Aorta (tissue), 5 donors: ENCODE results near the gene MORN1. TPM values are rescaled to one million over a fixed set of nuclear protein-coding genes. Genes with fewer than 3 reads are reported as not detected.

Experiments used
- ATAC-seq: fragments of 200-7000 bp; cut with Tn5 transposase; one replicate; pipeline ENCODE4 v1.9.1; 2022; ENCODE audit warnings: moderate library complexity; ENCODE audit not compliant: low FRiP score
- DNase-seq, 2 donors: peaks; one replicate each; pipeline ENCODE4 v3.0.0-alpha.2; 2020
- H3K27ac ChIP-seq, 2 donors: one replicate each; pipeline ENCODE4 v1.5.1; 2013; ENCODE audit warnings: low read length in 2 of 2, mild to moderate bottlenecking in 2 of 2, moderate library complexity in 2 of 2, control low read depth in 1 of 2, inconsistent platforms in 1 of 2, low read depth in 1 of 2
- H3K27me3 ChIP-seq, 2 donors: one replicate each; pipeline ENCODE4 v1.6.1; 2013; ENCODE audit warnings: control low read depth in 1 of 2, low read length in 1 of 2, mild to moderate bottlenecking in 1 of 2, moderate library complexity in 1 of 2; ENCODE audit not compliant: insufficient read depth in 2 of 2, control insufficient read depth in 1 of 2
- H3K36me3 ChIP-seq, 2 donors: one replicate each; pipeline ENCODE4 v1.6.1; 2013; ENCODE audit warnings: control low read depth in 1 of 2, low read length in 1 of 2, mild to moderate bottlenecking in 1 of 2; ENCODE audit not compliant: insufficient read depth in 2 of 2, control insufficient read depth in 1 of 2
- H3K4me1 ChIP-seq, 2 donors: one replicate each; pipeline ENCODE4 v1.6.1; 2013; ENCODE audit warnings: low read length in 2 of 2, control low read depth in 1 of 2, mild to moderate bottlenecking in 1 of 2, moderate library complexity in 1 of 2; ENCODE audit not compliant: insufficient read depth in 2 of 2, control insufficient read depth in 1 of 2
- H3K4me3 ChIP-seq, 2 donors: one replicate each; pipeline ENCODE4 v1.5.1; 2013; ENCODE audit warnings: low read length in 2 of 2, control low read depth in 1 of 2, mild to moderate bottlenecking in 1 of 2
- H3K9me3 ChIP-seq: one replicate; pipeline ENCODE4 v1.6.1; 2013; ENCODE audit warnings: mild to moderate bottlenecking, low read length; ENCODE audit not compliant: control insufficient read depth
- WGBS, 2 donors: extraction: QIAGEN DNeasy Blood & Tissue Kit; methylation state at CpG; one replicate each; pipeline ENCODE4 v1.1.7; 2013; 5-methylcytosine and 5-hydroxymethylcytosine counted together
- intact Hi-C, 2 donors: fragments of 100-400 bp; cut with DNase I; formaldehyde crosslinking; loops; one replicate each; pipeline versions ENCODE4 v1.14.2 to v1.15.0; 2022
- polyA plus RNA-seq, 2 donors: library from polyadenylated mRNA; stranded (reverse); fragments of 200-250 nt; gene quantifications; one replicate each; pipeline ENCODE4 v1.2.3, GENCODE V29; 2013
- total RNA-seq, 2 donors: library from RNA; stranded (reverse); fragmentation: NEBNext Ultra II Directional; extraction: Animal tissue kit (Norgen Biotek cat#: 25700); gene quantifications; one replicate each; pipeline ENCODE4 v1.2.1, GENCODE V29; 2021
- donor health status: healthy with polysubstance abuse.
- donor health status: Bipolar disorder and iron deficiency.
- donor health status: DM: no; HTN: no; CAD: no.
- donor health status: DM: no; HTN: no; CAD: no.
- donor health status: DM: yes; HTN: yes; CAD: no.

The MORN1 gene
- total and polyA plus RNA-seq, 4 donors: 0.50 to 12.0 (median 6.9) TPM

GRCh38 chr1:2404142-2404889 lies 13.0 kb upstream of the MORN1 start:
- WGBS, 2 donors: 75 to 80% methylated on average over 29 of the region's 29 CpGs
- Histone ChIP-seq H3K4me3 (no peak overlapping the region), H3K36me3 (peaks cover 0 to 2% of the 10 kb centered on the region in 2 donors), H3K4me1 (no peaks in the 10 kb centered on the region), H3K27ac (no peak overlapping the region), H3K9me3 (no peaks in the 10 kb centered on the region), H3K27me3 (no peaks in the 10 kb centered on the region)
- no peak for DNase-seq
- intact Hi-C loops: no loop called here
- ATAC-seq: no peak

- DNase-seq (no peak), ATAC-seq (no peak)
- Histone ChIP-seq H3K4me3 (no peak overlapping the region), H3K27me3 (no peaks in the 10 kb centered on the region), H3K27ac (no peak overlapping the region), H3K9me3 (no peaks in the 10 kb centered on the region), H3K36me3 (peaks cover 0 to 2% of the 10 kb centered on the region in 2 donors), H3K4me1 (no peaks in the 10 kb centered on the region)
- intact Hi-C loops: no loop called here
- 76% methylated on average over 19 of the region's 19 CpGs for WGBS, 2 donors
These were observed 11.9 kb upstream of the MORN1 start for GRCh38 chr1:2403273-2403672.

- Histone ChIP-seq H3K4me1 (no peaks in the 10 kb centered on the region), H3K27me3 (no peaks in the 10 kb centered on the region), H3K9me3 (no peaks in the 10 kb centered on the region), H3K27ac (no peak overlapping the region), H3K36me3 (peaks cover 0 to 4% of the 10 kb centered on the region in 2 donors), H3K4me3 (no peak overlapping the region)
- intact Hi-C loops: no loop called here
- 90 to 93% methylated on average over 19 to 23 of the region's 23 CpGs for WGBS, 2 donors
- DNase-seq (no peak), ATAC-seq (no peak)
These were observed 11.1 kb upstream of the MORN1 start for GRCh38 chr1:2402420-2402819.

- no peak for DNase-seq
- intact Hi-C loops: no loop called here
- Histone ChIP-seq H3K36me3 (peaks cover 0 to 6% of the 10 kb centered on the region in 2 donors), H3K9me3 (no peaks in the 10 kb centered on the region), H3K4me3 (no peak overlapping the region), H3K27ac (no peak overlapping the region), H3K4me1 (no peaks in the 10 kb centered on the region), H3K27me3 (no peaks in the 10 kb centered on the region)
- 85 to 86% methylated on average over 14 of the region's 14 CpGs for WGBS, 2 donors
- no peak for ATAC-seq
These were observed 9.7 kb upstream of the MORN1 start for GRCh38 chr1:2400950-2401649.

GRCh38 chr1:2400576-2400909 lies 9.2 kb upstream of the MORN1 start:
- Histone ChIP-seq H3K27ac (no peak overlapping the region), H3K9me3 (no peaks in the 10 kb centered on the region), H3K27me3 (no peaks in the 10 kb centered on the region), H3K4me1 (no peaks in the 10 kb centered on the region), H3K4me3 (no peak overlapping the region), H3K36me3 (peaks cover 0 to 6% of the 10 kb centered on the region in 2 donors)
- ATAC-seq: no peak
- DNase-seq: no peak
- intact Hi-C loops: no loop called here
- 83 to 85% methylated on average over 10 of the region's 10 CpGs for WGBS, 2 donors

- WGBS, 2 donors: 87 to 88% methylated on average over 22 of the region's 22 CpGs
- intact Hi-C loops: no loop called here
- DNase-seq (no peak), ATAC-seq (no peak)
- no peaks in the 10 kb centered on the region for H3K4me1 ChIP-seq
- H3K27me3 ChIP-seq: no peaks in the 10 kb centered on the region
- no peak overlapping the region for H3K4me3 ChIP-seq
- H3K36me3 ChIP-seq: peaks cover 0 to 6% of the 10 kb centered on the region in 2 donors
- no peak overlapping the region for H3K27ac ChIP-seq
- H3K9me3 ChIP-seq: no peaks in the 10 kb centered on the region
These were observed 8.7 kb upstream of the MORN1 start for GRCh38 chr1:2399890-2400575.

- Histone ChIP-seq H3K4me1 (no peaks in the 10 kb centered on the region), H3K4me3 (no peak overlapping the region), H3K27ac (no peak overlapping the region), H3K27me3 (no peaks in the 10 kb centered on the region), H3K36me3 (peaks cover 0 to 4% of the 10 kb centered on the region in 2 donors), H3K9me3 (no peaks in the 10 kb centered on the region)
- intact Hi-C loops: no loop called here
- ATAC-seq (no peak), DNase-seq (no peak)
- WGBS, 2 donors: 83 to 87% methylated on average over 7 of the region's 7 CpGs
These were observed 7.5 kb upstream of the MORN1 start for GRCh38 chr1:2398871-2399270.

- H3K4me3 ChIP-seq: no peak overlapping the region
- H3K9me3 ChIP-seq: no peaks in the 10 kb centered on the region
- intact Hi-C loops: no loop called here
- H3K27ac ChIP-seq: no peak overlapping the region
- no peaks in the 10 kb centered on the region for H3K4me1 ChIP-seq
- no peaks in the 10 kb centered on the region for H3K27me3 ChIP-seq
- ATAC-seq (no peak), DNase-seq (no peak)
- peaks cover 0 to 6% of the 10 kb centered on the region in 2 donors for H3K36me3 ChIP-seq
- 90% methylated on average over 19 of the region's 19 CpGs for WGBS, 2 donors
These were observed 5.8 kb upstream of the MORN1 start for GRCh38 chr1:2397007-2397679.
